ENCODE results near the gene GZMB.
A peak's percentile ranks its signal among the peaks of the same experiment; 100 is the strongest.

Gene GZMB

DNA sequence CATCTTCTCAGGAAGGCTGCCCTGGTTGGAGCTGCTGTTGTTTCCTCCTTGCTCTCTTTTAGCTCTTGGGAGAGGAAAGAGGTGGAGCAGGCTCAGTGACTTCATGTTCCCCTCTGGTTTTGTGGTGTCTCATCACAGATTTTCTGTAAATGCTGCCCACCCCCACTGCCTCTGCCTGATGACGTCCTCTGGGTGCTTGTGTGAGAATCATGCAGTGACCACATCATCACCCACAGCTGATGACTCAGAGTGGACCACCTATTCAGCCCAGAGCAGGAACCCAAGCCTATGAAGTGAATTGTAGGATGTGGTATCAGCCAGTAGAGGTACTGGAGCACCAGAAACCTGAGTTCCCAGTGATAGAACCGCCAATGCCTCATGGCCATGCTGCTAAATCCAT lies at the start of gene GZMB:
Gene GZMB (minus strand): TSS at position 33 of the 400 bp plus-strand sequence. CDS start 30 bp downstream, at position 3.
- H3K27me3 ChIP-seq (ENCODE audit: insufficient read depth, insufficient read length) = no peaks in the 10 kb centered on the region
- DNase-seq (ENCODE audit: low read depth, low spot score) = no peak
- H3K36me3 ChIP-seq (ENCODE audit: insufficient read depth, insufficient read length, low read length) = no peaks in the 10 kb centered on the region
- H3K4me3 ChIP-seq (ENCODE audit: insufficient read length, low read depth) = no peak within 1 kb of the TSS
- H3K4me1 ChIP-seq (ENCODE audit: insufficient read depth, insufficient read length) = no peaks in the 10 kb centered on the region
- no peak within 1 kb of the TSS for H3K9ac ChIP-seq (ENCODE audit: insufficient read length, low read depth)
- no peak for TF ChIP-seq YY1 (IDR thresholded peaks at IDR 0.05; ENCODE audit: insufficient read depth, insufficient read length)
- TF ChIP-seq SUZ12 (IDR thresholded peaks at IDR 0.05; ENCODE audit: extremely low read depth, insufficient read depth, insufficient read length) = no peak
- TF ChIP-seq ZNF274 (IDR thresholded peaks at IDR 0.05; ENCODE audit: low read depth, low read length) = no peak
- no peaks in the 10 kb centered on the region for H3K9me3 ChIP-seq (ENCODE audit: insufficient read depth, low read length)

GRCh38 chr14:24681056-24681455 lies 47.1 kb upstream of the GZMB start:
- DNase-seq (ENCODE audit: low read depth, low spot score) = no peak
- Histone ChIP-seq H3K4me1 (ENCODE audit: insufficient read depth, insufficient read length) (no peaks in the 10 kb centered on the region), H3K4me3 (ENCODE audit: insufficient read length, low read depth) (no peak overlapping the region), H3K9me3 (ENCODE audit: insufficient read depth, low read length) (no peaks in the 10 kb centered on the region), H3K9ac (ENCODE audit: insufficient read length, low read depth) (no peak overlapping the region), H3K27me3 (ENCODE audit: insufficient read depth, insufficient read length) (peaks cover 10% of the 10 kb centered on the region), H3K36me3 (ENCODE audit: insufficient read depth, insufficient read length, low read length) (no peaks in the 10 kb centered on the region)
- TF ChIP-seq YY1 (IDR thresholded peaks at IDR 0.05; ENCODE audit: insufficient read depth, insufficient read length) (no peak), ZNF274 (IDR thresholded peaks at IDR 0.05; ENCODE audit: low read depth, low read length) (no peak), SUZ12 (IDR thresholded peaks at IDR 0.05; ENCODE audit: extremely low read depth, insufficient read depth, insufficient read length) (no peak)

DNA sequence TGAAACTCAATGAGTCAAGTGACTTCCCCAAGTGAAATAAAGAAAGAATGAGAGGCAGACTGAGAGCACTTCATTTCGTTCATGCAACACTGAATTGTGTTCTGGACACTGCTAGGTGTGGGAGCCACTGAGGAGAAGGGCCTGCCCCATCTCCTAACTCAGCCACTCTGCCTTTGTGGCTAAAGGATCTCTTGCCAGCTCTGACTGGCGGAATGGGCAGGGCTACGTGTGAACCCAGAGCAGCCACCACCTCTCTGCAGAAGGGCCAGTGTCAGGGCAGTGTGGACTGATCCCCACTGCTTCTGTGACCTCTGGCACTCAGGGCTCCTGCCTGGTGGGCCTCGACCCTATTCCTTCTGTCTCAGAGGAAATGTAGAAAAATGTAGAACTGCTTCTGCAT lies 46.5 kb upstream of the GZMB start:
- peaks cover 10% of the 10 kb centered on the region for H3K27me3 ChIP-seq (ENCODE audit: insufficient read depth, insufficient read length)
- no peaks in the 10 kb centered on the region for H3K4me1 ChIP-seq (ENCODE audit: insufficient read depth, insufficient read length)
- TF ChIP-seq YY1 (IDR thresholded peaks at IDR 0.05; ENCODE audit: insufficient read depth, insufficient read length) (no peak), SUZ12 (IDR thresholded peaks at IDR 0.05; ENCODE audit: extremely low read depth, insufficient read depth, insufficient read length) (no peak), ZNF274 (IDR thresholded peaks at IDR 0.05; ENCODE audit: low read depth, low read length) (no peak)
- no peak overlapping the region for H3K4me3 ChIP-seq (ENCODE audit: insufficient read length, low read depth)
- H3K9ac ChIP-seq (ENCODE audit: insufficient read length, low read depth) = no peak overlapping the region
- H3K9me3 ChIP-seq (ENCODE audit: insufficient read depth, low read length) = no peaks in the 10 kb centered on the region
- no peaks in the 10 kb centered on the region for H3K36me3 ChIP-seq (ENCODE audit: insufficient read depth, insufficient read length, low read length)
- DNase-seq (ENCODE audit: low read depth, low spot score) = no peak

GRCh38 chr14:24679248-24679961 lies 45.4 kb upstream of the GZMB start:
- Histone ChIP-seq H3K27me3 (ENCODE audit: insufficient read depth, insufficient read length) (peaks cover 10% of the 10 kb centered on the region), H3K36me3 (ENCODE audit: insufficient read depth, insufficient read length, low read length) (no peaks in the 10 kb centered on the region), H3K9ac (ENCODE audit: insufficient read length, low read depth) (no peak overlapping the region), H3K4me3 (ENCODE audit: insufficient read length, low read depth) (no peak overlapping the region), H3K4me1 (ENCODE audit: insufficient read depth, insufficient read length) (no peaks in the 10 kb centered on the region), H3K9me3 (ENCODE audit: insufficient read depth, low read length) (no peaks in the 10 kb centered on the region)
- no peak for DNase-seq (ENCODE audit: low read depth, low spot score)
- TF ChIP-seq SUZ12 (IDR thresholded peaks at IDR 0.05; ENCODE audit: extremely low read depth, insufficient read depth, insufficient read length) (no peak), ZNF274 (IDR thresholded peaks at IDR 0.05; ENCODE audit: low read depth, low read length) (no peak), YY1 (IDR thresholded peaks at IDR 0.05; ENCODE audit: insufficient read depth, insufficient read length) (no peak)

DNA sequence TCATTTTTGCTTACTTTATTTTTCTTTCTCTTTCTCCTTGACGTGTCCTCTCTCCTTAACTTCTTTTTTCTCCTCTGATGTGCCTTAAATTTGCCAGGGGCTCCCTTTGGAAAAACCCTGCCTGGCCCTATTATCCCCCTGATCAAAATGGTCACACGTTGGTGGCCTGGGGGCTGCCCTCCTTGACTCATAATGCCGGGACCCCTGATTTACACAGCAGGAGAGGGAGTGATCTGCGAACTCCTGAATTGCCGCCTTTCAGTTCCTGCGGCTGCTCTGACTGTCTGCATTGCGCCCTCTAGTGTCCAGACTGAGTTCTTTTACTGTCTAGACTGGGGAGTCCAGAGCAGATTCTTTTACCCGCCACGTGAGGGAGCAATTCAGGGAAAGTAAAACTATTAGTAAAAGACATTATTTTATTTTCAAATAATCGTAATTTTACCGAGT lies 44.8 kb upstream of the GZMB start:
- H3K27me3 ChIP-seq (ENCODE audit: insufficient read depth, insufficient read length) = peaks cover 10% of the 10 kb centered on the region
- no peaks in the 10 kb centered on the region for H3K9me3 ChIP-seq (ENCODE audit: insufficient read depth, low read length)
- H3K9ac ChIP-seq (ENCODE audit: insufficient read length, low read depth) = peak overlapping the region; percentile 17
- TF ChIP-seq ZNF274 (IDR thresholded peaks at IDR 0.05; ENCODE audit: low read depth, low read length) = no peak
- TF ChIP-seq YY1 (IDR thresholded peaks at IDR 0.05; ENCODE audit: insufficient read depth, insufficient read length) = no peak
- TF ChIP-seq SUZ12 (IDR thresholded peaks at IDR 0.05; ENCODE audit: extremely low read depth, insufficient read depth, insufficient read length) = no peak
- peak; percentile 77 for DNase-seq (ENCODE audit: low read depth, low spot score)
- H3K36me3 ChIP-seq (ENCODE audit: insufficient read depth, insufficient read length, low read length) = no peaks in the 10 kb centered on the region
- no peak overlapping the region for H3K4me3 ChIP-seq (ENCODE audit: insufficient read length, low read depth)
- H3K4me1 ChIP-seq (ENCODE audit: insufficient read depth, insufficient read length) = no peaks in the 10 kb centered on the region

DNA sequence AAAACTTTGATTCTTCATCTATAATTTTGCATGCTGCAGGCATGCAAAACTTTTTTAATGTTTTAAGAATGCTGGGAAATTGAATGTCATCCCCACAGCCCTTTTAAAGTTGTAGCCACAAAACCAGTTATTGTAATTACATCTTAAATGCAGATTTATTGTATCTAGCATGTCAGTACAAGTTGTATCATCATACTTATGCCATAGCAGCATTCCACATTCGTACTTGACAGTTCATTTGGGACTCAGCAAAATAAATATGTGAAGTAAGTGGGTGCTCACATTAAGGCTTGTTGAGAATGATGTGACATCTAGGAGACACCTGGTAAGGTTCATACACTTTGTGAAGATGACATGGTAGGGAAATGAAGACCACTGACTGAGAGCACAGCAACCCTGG lies 44.0 kb upstream of the GZMB start:
- Histone ChIP-seq H3K36me3 (ENCODE audit: insufficient read depth, insufficient read length, low read length) (no peaks in the 10 kb centered on the region), H3K9me3 (ENCODE audit: insufficient read depth, low read length) (no peaks in the 10 kb centered on the region), H3K27me3 (ENCODE audit: insufficient read depth, insufficient read length) (peaks cover 10% of the 10 kb centered on the region), H3K4me3 (ENCODE audit: insufficient read length, low read depth) (no peak overlapping the region), H3K4me1 (ENCODE audit: insufficient read depth, insufficient read length) (no peaks in the 10 kb centered on the region), H3K9ac (ENCODE audit: insufficient read length, low read depth) (no peak overlapping the region)
- TF ChIP-seq SUZ12 (IDR thresholded peaks at IDR 0.05; ENCODE audit: extremely low read depth, insufficient read depth, insufficient read length) (no peak), YY1 (IDR thresholded peaks at IDR 0.05; ENCODE audit: insufficient read depth, insufficient read length) (no peak), ZNF274 (IDR thresholded peaks at IDR 0.05; ENCODE audit: low read depth, low read length) (no peak)
- no peak for DNase-seq (ENCODE audit: low read depth, low spot score)

DNA sequence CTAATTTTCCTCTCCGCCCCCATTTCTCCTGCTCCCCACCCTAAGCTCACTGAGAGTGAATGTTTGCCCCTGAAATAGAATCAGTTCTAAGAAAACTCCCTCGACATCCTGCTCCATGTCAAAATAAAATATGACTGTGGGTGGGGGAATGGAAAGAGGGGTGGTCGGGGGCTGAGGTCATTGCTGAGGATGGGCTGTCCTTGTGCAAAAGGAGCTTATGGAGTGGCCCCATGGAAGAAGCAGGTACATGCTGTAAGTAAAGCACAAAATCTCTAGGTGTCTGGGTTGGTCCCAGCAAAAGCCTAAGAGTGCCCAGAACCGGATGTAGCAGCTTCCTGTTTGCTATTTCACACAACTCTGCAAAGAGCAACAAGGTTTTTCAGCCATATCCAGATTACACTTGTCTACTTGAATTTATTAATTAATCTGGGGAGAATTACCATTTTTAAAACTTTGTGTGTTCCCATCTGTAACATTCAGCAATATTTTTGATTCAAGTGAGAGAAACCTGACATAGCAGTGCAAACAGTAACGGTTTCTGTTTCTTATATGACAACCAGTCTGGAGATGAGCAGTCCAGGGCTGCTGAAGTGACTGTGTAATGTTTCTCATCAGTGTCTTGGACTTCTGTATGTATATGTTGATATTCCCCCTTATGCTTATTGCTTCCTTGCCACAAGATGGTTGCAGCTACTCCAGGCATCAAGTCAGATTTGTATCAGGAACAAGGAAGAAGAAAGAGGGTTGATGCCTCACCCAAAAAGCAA lies 40.4 kb upstream of the GZMB start:
- Histone ChIP-seq H3K9ac (ENCODE audit: insufficient read length, low read depth) (no peak overlapping the region), H3K9me3 (ENCODE audit: insufficient read depth, low read length) (no peaks in the 10 kb centered on the region), H3K4me1 (ENCODE audit: insufficient read depth, insufficient read length) (no peaks in the 10 kb centered on the region), H3K4me3 (ENCODE audit: insufficient read length, low read depth) (no peak overlapping the region), H3K27me3 (ENCODE audit: insufficient read depth, insufficient read length) (peaks cover 10% of the 10 kb centered on the region), H3K36me3 (ENCODE audit: insufficient read depth, insufficient read length, low read length) (no peaks in the 10 kb centered on the region)
- TF ChIP-seq YY1 (IDR thresholded peaks at IDR 0.05; ENCODE audit: insufficient read depth, insufficient read length) (no peak), SUZ12 (IDR thresholded peaks at IDR 0.05; ENCODE audit: extremely low read depth, insufficient read depth, insufficient read length) (no peak), ZNF274 (IDR thresholded peaks at IDR 0.05; ENCODE audit: low read depth, low read length) (no peak)
- no peak for DNase-seq (ENCODE audit: low read depth, low spot score)
